ENCODE data around the gene PAGE4.

The PAGE4 gene

GRCh38 chrX:49879656-49880277, 50.7 kb downstream of the PAGE4 start:
- peak; percentile 3 for DNase-seq (ENCODE audit: low read depth)
- no peak for TF ChIP-seq CTCF (IDR thresholded peaks at IDR 0.05; ENCODE audit: insufficient read depth, low read depth, low read length, missing control alignments)
- H3K4me3 ChIP-seq (ENCODE audit: low read depth, low read length): peak overlapping the region; percentile 55

GRCh38 chrX:49880668-49881067, 51.6 kb downstream of the PAGE4 start:
- no peak for DNase-seq (ENCODE audit: low read depth)
- H3K4me3 ChIP-seq (ENCODE audit: low read depth, low read length): no peak overlapping the region; the same call in 1 of the 2 replicates
- TF ChIP-seq CTCF (IDR thresholded peaks at IDR 0.05; ENCODE audit: insufficient read depth, low read depth, low read length, missing control alignments): no peak
